ENCODE results near the gene LRRC4C.

The LRRC4C gene

GRCh38 chr11:40819230-40819629 lies 640.2 kb downstream of the LRRC4C start:
- ChIA-PET POLR2A (ENCODE audit: low non-redundant PET) (no interaction called here), CTCF (no interaction called here)
- TF ChIP-seq CTCF (conservative IDR thresholded peaks at IDR 0.05; ENCODE audit: low read depth) = no peak
- no peak overlapping the region for H3K27ac ChIP-seq
- no peak for DNase-seq (ENCODE audit: low spot score)

- H3K27ac ChIP-seq = no peak overlapping the region
- TF ChIP-seq CTCF (conservative IDR thresholded peaks at IDR 0.05; ENCODE audit: low read depth) = no peak
- ChIA-PET CTCF (no interaction called here), POLR2A (ENCODE audit: low non-redundant PET) (no interaction called here)
- DNase-seq (ENCODE audit: low spot score) = no peak
Observed at GRCh38 chr11:40816976-40817375, 642.5 kb downstream of the LRRC4C start.

GRCh38 chr11:40797981-40798380 lies 661.5 kb downstream of the LRRC4C start:
- DNase-seq (ENCODE audit: low spot score) = peak; percentile 22
- no peak overlapping the region for H3K27ac ChIP-seq
- no peak for TF ChIP-seq CTCF (conservative IDR thresholded peaks at IDR 0.05; ENCODE audit: low read depth)
- POLR2A ChIA-PET (ENCODE audit: low non-redundant PET) = no interaction called here
- CTCF ChIA-PET = no interaction called here

GRCh38 chr11:40787224-40787623 lies 672.2 kb downstream of the LRRC4C start:
- no peak for DNase-seq (ENCODE audit: low spot score)
- H3K27ac ChIP-seq = no peak overlapping the region
- TF ChIP-seq CTCF (conservative IDR thresholded peaks at IDR 0.05; ENCODE audit: low read depth) = no peak
- ChIA-PET CTCF (no interaction called here), POLR2A (ENCODE audit: low non-redundant PET) (no interaction called here)

GRCh38 chr11:40763046-40763445 lies 696.4 kb downstream of the LRRC4C start:
- H3K27ac ChIP-seq = no peak overlapping the region
- no peak for TF ChIP-seq CTCF (conservative IDR thresholded peaks at IDR 0.05; ENCODE audit: low read depth)
- DNase-seq (ENCODE audit: low spot score) = no peak
- POLR2A ChIA-PET (ENCODE audit: low non-redundant PET) = no interaction called here
- CTCF ChIA-PET = no interaction called here

GRCh38 chr11:40759341-40759740 lies 700.1 kb downstream of the LRRC4C start:
- H3K27ac ChIP-seq = no peak overlapping the region
- ChIA-PET CTCF (no interaction called here), POLR2A (ENCODE audit: low non-redundant PET) (no interaction called here)
- DNase-seq (ENCODE audit: low spot score) = no peak
- no peak for TF ChIP-seq CTCF (conservative IDR thresholded peaks at IDR 0.05; ENCODE audit: low read depth)

- ChIA-PET POLR2A (ENCODE audit: low non-redundant PET) (no interaction called here), CTCF (no interaction called here)
- DNase-seq (ENCODE audit: low spot score) = no peak
- H3K27ac ChIP-seq = no peak overlapping the region
- TF ChIP-seq CTCF (conservative IDR thresholded peaks at IDR 0.05; ENCODE audit: low read depth) = no peak
Observed at GRCh38 chr11:40754297-40754696, 705.2 kb downstream of the LRRC4C start.
